GM18861 (cell line): Measurements from ENCODE around the gene EVI5L.

Experiments used
- ATAC-seq: cut with Tn5 transposase; IDR thresholded peaks from one replicate; pipeline ENCODE4 v1.9.1; 2021; ENCODE audit not compliant: unreplicated experiment

EVI5L gene

GRCh38 chr19:7910321-7911161, 80.5 kb downstream of the EVI5L start:
- no peak for ATAC-seq

- no peak for ATAC-seq
Observed at GRCh38 chr19:7911508-7912143, 81.6 kb downstream of the EVI5L start.

- ATAC-seq: no peak
Observed at GRCh38 chr19:7912144-7912696, 82.2 kb downstream of the EVI5L start.

- no peak for ATAC-seq
Observed at GRCh38 chr19:7912697-7913564, 82.9 kb downstream of the EVI5L start.

- ATAC-seq: no peak
Observed at GRCh38 chr19:7913652-7914051, 83.6 kb downstream of the EVI5L start.

GRCh38 chr19:7914099-7914498, 84.1 kb downstream of the EVI5L start:
- no peak for ATAC-seq
